Measurements from ENCODE around the gene PDE4B. TPM values are rescaled to one million over a fixed set of nuclear protein-coding genes. Genes with fewer than 3 reads are reported as not detected.

The PDE4B gene
- total RNA-seq, 2 experiments from 2014 or later, result 23.4 to 26.2 TPM

DNA sequence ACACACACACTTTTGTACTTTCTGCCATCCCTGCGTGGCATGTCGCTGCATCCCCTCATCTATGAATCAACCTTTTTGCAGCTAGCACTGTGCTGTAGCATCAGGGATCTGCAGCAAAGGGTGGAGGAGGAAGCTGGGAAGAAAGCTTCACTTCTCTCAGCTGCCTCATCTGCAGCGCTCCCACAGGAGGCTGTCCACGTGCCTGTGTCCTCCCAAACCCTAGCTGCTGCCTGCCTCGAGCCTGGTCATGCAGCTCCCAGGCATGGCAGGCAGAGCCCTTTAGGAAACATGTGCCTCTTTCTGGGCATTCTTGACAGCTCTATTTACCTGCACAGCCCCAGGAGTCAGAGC, 479.2 kb downstream of the PDE4B start:
- Mint-ChIP-seq H3K4me1 (ENCODE audit: low read depth) (peaks cover 73% of the 10 kb centered on the region), H3K27me3 (ENCODE audit: low read depth) (no peaks in the 10 kb centered on the region), H3K4me3 (peak overlapping the region; percentile 54), H3K27ac (peak overlapping the region; percentile 90), H3K9me3 (no peaks in the 10 kb centered on the region), H3K36me3 (ENCODE audit: low read depth) (no peaks in the 10 kb centered on the region)
- intact Hi-C loops (cut with micrococcal nuclease), result loop anchor here (1.0 kb wide), 8 partner anchors 10 to 164 kb away; no protein-coding TSS in a partner anchor
- no peak for DNase-seq
- CTCF ChIA-PET, result interaction anchor here (0.9 to 1.6 kb wide), 2 partner anchors 15 to 19 kb away, joined by 5 read pairs; no protein-coding TSS in a partner anchor

DNA sequence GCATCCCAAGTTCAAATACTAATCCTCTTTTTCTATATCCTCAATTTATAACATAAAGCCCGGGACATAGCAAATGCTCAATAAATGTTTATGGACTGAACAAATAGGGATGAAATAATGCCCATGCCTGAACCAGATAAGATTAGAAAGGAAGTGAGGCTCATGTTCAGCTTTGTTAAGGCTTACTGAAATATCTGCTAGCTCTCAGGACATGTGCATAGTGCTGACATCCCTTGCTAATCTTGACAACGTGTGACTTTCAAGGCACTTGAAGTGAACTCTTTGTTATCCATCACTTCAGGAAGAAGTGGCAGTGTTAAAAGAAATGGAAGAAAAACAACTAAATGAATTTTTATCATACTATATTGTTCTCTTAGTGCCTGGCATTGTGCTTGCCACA, 481.0 kb downstream of the PDE4B start:
- no peaks in the 10 kb centered on the region for H3K27me3 Mint-ChIP-seq (ENCODE audit: low read depth)
- intact Hi-C loops (cut with micrococcal nuclease), result loop anchor here (1.0 to 2.0 kb wide), 2 partner anchors 77 to 127 kb away; no protein-coding TSS in a partner anchor
- no peak overlapping the region for H3K27ac Mint-ChIP-seq
- no peaks in the 10 kb centered on the region for H3K36me3 Mint-ChIP-seq (ENCODE audit: low read depth)
- DNase-seq, result no peak
- H3K4me3 Mint-ChIP-seq, result no peak overlapping the region
- CTCF ChIA-PET, result interaction anchor here (0.6 to 3.2 kb wide), 14 partner anchors 10 to 175 kb away, joined by 3 to 20 read pairs (median 5); no protein-coding TSS in a partner anchor
- peaks cover 88% of the 10 kb centered on the region for H3K4me1 Mint-ChIP-seq (ENCODE audit: low read depth)
- H3K9me3 Mint-ChIP-seq, result no peaks in the 10 kb centered on the region

GRCh38 chr1:66274634-66275033, 481.9 kb downstream of the PDE4B start:
- intact Hi-C loops (cut with micrococcal nuclease), result loop anchor here (1.0 to 2.0 kb wide), 8 partner anchors 9 to 126 kb away; no protein-coding TSS in a partner anchor
- Mint-ChIP-seq H3K36me3 (ENCODE audit: low read depth) (no peaks in the 10 kb centered on the region), H3K9me3 (no peaks in the 10 kb centered on the region), H3K4me3 (no peak overlapping the region), H3K27ac (peak overlapping the region; percentile 51), H3K4me1 (ENCODE audit: low read depth) (peaks cover 89% of the 10 kb centered on the region), H3K27me3 (ENCODE audit: low read depth) (no peaks in the 10 kb centered on the region)
- peak; percentile 34 for DNase-seq
- CTCF ChIA-PET, result interaction anchor here (0.8 to 3.2 kb wide), 18 partner anchors 11 to 174 kb away, joined by 3 to 20 read pairs (median 5); no protein-coding TSS in a partner anchor

DNA sequence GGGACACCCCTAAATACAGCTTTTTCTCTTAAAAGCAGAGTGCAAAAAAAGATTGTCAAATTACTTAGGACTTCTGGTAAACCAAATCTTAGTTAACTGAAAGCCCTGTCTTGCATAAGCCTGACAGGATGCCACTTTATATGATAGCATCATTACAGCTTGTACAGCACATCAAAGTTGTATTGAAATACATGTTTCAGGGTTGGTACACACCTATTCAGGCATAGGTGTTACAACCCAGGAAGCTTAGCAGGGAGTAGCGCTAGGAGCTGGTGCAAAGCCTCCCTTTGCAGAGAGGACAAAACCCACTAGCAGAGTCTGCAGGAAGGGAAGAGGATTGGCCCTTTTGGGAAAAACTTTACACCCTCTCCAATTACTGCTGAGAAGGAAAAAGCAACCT, 482.4 kb downstream of the PDE4B start:
- H3K27me3 Mint-ChIP-seq (ENCODE audit: low read depth), result no peaks in the 10 kb centered on the region
- H3K27ac Mint-ChIP-seq, result peak overlapping the region; percentile 66
- CTCF ChIA-PET, result interaction anchor here (0.9 to 3.2 kb wide), 14 partner anchors 14 to 170 kb away, joined by 3 to 20 read pairs (median 6); no protein-coding TSS in a partner anchor
- intact Hi-C loops (cut with micrococcal nuclease), result loop anchor here (1.0 to 2.0 kb wide), 7 partner anchors 8 to 126 kb away; no protein-coding TSS in a partner anchor
- peak; percentile 33 for DNase-seq
- H3K9me3 Mint-ChIP-seq, result no peaks in the 10 kb centered on the region
- H3K4me3 Mint-ChIP-seq, result peak overlapping the region; percentile 8
- H3K4me1 Mint-ChIP-seq (ENCODE audit: low read depth), result peaks cover 92% of the 10 kb centered on the region
- H3K36me3 Mint-ChIP-seq (ENCODE audit: low read depth), result no peaks in the 10 kb centered on the region

GRCh38 chr1:66275601-66276023, 482.9 kb downstream of the PDE4B start:
- intact Hi-C loops (cut with micrococcal nuclease), result loop anchor here (1.0 to 2.0 kb wide), 8 partner anchors 8 to 161 kb away; no protein-coding TSS in a partner anchor
- Mint-ChIP-seq H3K36me3 (ENCODE audit: low read depth) (no peaks in the 10 kb centered on the region), H3K27me3 (ENCODE audit: low read depth) (no peaks in the 10 kb centered on the region), H3K4me3 (peak overlapping the region; percentile 37), H3K4me1 (ENCODE audit: low read depth) (peaks cover 92% of the 10 kb centered on the region), H3K27ac (peak overlapping the region; percentile 66), H3K9me3 (no peaks in the 10 kb centered on the region)
- CTCF ChIA-PET, result interaction anchor here (0.8 to 3.2 kb wide), 13 partner anchors 14 to 170 kb away, joined by 3 to 20 read pairs (median 6); no protein-coding TSS in a partner anchor
- peak; percentile 59 for DNase-seq

GRCh38 chr1:66276218-66276617, 483.5 kb downstream of the PDE4B start:
- intact Hi-C loops (cut with micrococcal nuclease), result loop anchor here (1.0 kb wide), 1 partner anchor 160 kb away; no protein-coding TSS in a partner anchor
- Mint-ChIP-seq H3K4me1 (ENCODE audit: low read depth) (peaks cover 92% of the 10 kb centered on the region), H3K36me3 (ENCODE audit: low read depth) (no peaks in the 10 kb centered on the region), H3K4me3 (peak overlapping the region; percentile 37), H3K27ac (peak overlapping the region; percentile 66), H3K9me3 (no peaks in the 10 kb centered on the region), H3K27me3 (ENCODE audit: low read depth) (no peaks in the 10 kb centered on the region)
- DNase-seq, result peak; percentile 56
- CTCF ChIA-PET, result interaction anchor here (0.8 to 3.2 kb wide), 11 partner anchors 15 to 169 kb away, joined by 3 to 20 read pairs (median 3); no protein-coding TSS in a partner anchor

DNA sequence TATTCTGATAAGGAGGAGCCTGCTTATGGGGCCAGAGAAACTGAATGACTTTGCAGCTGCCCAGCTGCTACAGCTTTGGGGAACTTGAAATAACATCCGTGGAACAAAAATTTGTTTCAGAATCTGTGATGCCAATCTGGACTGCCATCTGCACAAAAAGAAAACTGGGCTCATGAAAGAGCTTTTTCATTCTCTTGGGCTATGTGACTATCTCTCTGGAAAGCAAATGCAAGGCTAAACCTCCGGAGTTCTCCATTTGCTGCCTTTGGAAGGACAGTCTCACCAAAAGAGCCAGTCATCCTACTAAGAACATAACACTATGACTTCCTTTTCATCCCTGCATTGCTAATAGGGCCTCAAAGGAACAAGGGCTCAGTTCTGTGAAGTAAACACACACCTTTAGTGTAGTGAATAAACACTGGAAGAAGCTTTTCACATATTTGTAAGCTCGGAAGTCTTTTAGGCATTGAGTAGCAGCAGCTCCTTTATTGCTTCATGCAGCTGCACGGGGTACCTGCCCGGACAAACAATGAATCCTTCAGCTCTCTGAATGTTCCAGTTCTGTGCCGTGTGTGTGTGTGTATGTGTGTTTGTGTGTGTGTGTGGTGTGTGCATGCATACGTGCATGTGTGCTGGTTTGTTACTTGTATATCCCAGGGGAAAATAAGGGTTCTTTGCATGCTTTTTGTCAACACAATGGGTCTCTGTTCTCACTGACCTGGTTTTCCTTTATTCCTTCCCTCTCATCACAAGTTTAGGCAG, 485.7 kb downstream of the PDE4B start:
- Mint-ChIP-seq H3K36me3 (ENCODE audit: low read depth) (no peaks in the 10 kb centered on the region), H3K27me3 (ENCODE audit: low read depth) (no peaks in the 10 kb centered on the region), H3K27ac (peak overlapping the region; percentile 6), H3K4me1 (ENCODE audit: low read depth) (peaks cover 92% of the 10 kb centered on the region), H3K4me3 (no peak overlapping the region), H3K9me3 (no peaks in the 10 kb centered on the region)
- DNase-seq, result no peak
- CTCF ChIA-PET, result interaction anchor here (0.9 to 1.4 kb wide), 4 partner anchors 21 to 933 kb away, joined by 3 to 6 read pairs (median 3); no protein-coding TSS in a partner anchor
- intact Hi-C loops (cut with micrococcal nuclease), result no loop called here

GRCh38 chr1:66281808-66282207, 489.1 kb downstream of the PDE4B start:
- H3K9me3 Mint-ChIP-seq, result no peaks in the 10 kb centered on the region
- no peak overlapping the region for H3K4me3 Mint-ChIP-seq
- CTCF ChIA-PET, result interaction anchor here (0.8 to 3.4 kb wide), 19 partner anchors 9 to 163 kb away, joined by 3 to 21 read pairs (median 5); no protein-coding TSS in a partner anchor
- H3K27ac Mint-ChIP-seq, result peak overlapping the region; percentile 89
- no peak for DNase-seq
- H3K4me1 Mint-ChIP-seq (ENCODE audit: low read depth), result peaks cover 90% of the 10 kb centered on the region
- intact Hi-C loops (cut with micrococcal nuclease), result loop anchor here (1.0 to 10.0 kb wide), 21 partner anchors 11 to 1403 kb away; partner anchors contain the start of genes GADD45A and JAK1
- H3K36me3 Mint-ChIP-seq (ENCODE audit: low read depth), result no peaks in the 10 kb centered on the region
- H3K27me3 Mint-ChIP-seq (ENCODE audit: low read depth), result no peaks in the 10 kb centered on the region

DNA sequence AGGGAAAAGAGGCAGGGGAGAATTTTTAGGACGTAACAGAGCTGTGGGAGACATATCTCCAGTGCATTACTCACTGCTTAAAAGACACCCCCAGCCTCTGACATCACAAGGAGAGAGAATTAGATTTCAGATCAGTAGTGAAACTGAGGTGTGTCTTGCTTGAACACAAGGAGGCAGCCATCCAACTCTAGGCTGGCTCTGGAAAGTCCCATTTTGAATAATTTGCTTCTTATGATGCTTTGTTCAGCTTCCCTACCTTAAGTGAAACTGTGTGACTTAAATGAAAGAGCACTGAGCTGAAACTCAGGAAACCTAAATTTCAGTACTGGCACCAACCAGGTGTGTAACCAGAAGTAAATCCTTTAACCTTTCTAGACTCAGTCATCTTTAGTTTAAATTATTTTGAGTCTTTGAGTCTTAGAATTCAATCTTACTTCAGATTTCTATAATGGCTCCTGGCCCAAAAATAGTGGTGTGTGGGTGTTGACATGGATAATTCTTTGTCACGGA, 489.7 kb downstream of the PDE4B start:
- Mint-ChIP-seq H3K4me3 (peak overlapping the region; percentile 17), H3K4me1 (ENCODE audit: low read depth) (peaks cover 87% of the 10 kb centered on the region), H3K9me3 (no peaks in the 10 kb centered on the region), H3K36me3 (ENCODE audit: low read depth) (no peaks in the 10 kb centered on the region), H3K27me3 (ENCODE audit: low read depth) (no peaks in the 10 kb centered on the region), H3K27ac (peak overlapping the region; percentile 89)
- intact Hi-C loops (cut with micrococcal nuclease), result loop anchor here (1.0 to 10.0 kb wide), 21 partner anchors 11 to 1402 kb away; partner anchors contain the start of genes GADD45A and JAK1
- CTCF ChIA-PET, result interaction anchor here (0.8 to 3.4 kb wide), 19 partner anchors 9 to 163 kb away, joined by 3 to 21 read pairs (median 5); no protein-coding TSS in a partner anchor
- DNase-seq, result peak; percentile 89

DNA sequence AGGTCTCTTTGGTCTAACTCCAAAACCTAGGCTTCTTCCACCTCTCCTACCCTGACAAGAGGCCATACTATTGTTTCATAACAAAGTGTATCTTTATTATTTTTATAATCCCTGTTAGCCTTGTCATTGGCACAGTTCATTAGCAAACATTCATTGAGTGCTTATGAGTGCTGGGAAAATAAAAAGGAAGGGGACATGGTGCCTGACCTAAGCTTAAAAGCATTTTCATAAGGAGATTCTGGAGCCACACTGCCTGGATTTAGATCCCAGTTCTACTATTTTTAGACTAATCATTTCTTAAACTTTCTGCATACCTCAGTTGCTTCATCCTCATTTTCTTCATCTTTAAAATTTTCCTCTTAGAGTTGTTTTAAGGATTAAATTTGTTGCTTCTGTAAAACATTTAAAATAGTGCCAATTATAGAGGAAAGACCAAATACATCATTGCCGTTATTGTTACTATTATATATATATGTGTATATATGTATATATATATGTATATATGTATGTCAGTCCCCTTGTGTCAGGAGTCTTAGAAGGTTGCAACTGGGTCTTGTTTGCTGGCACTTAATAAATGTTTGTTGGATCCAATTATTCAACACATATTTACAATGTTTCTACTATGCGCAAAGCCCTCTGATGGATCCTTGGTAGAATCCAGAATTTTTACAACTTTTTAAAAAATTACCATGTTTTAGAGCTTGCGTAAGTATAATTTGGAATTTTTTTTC, 490.4 kb downstream of the PDE4B start:
- no peaks in the 10 kb centered on the region for H3K36me3 Mint-ChIP-seq (ENCODE audit: low read depth)
- peak overlapping the region; percentile 87 for H3K27ac Mint-ChIP-seq
- no peaks in the 10 kb centered on the region for H3K27me3 Mint-ChIP-seq (ENCODE audit: low read depth)
- H3K4me3 Mint-ChIP-seq, result peak overlapping the region; percentile 17
- H3K4me1 Mint-ChIP-seq (ENCODE audit: low read depth), result peaks cover 85% of the 10 kb centered on the region
- intact Hi-C loops (cut with micrococcal nuclease), result loop anchor here (1.0 to 10.0 kb wide), 25 partner anchors 8 to 1402 kb away; partner anchors contain the start of genes GADD45A and JAK1
- CTCF ChIA-PET, result interaction anchor here (1.2 to 3.4 kb wide), 17 partner anchors 8 to 162 kb away, joined by 3 to 21 read pairs (median 5); no protein-coding TSS in a partner anchor
- DNase-seq, result no peak
- H3K9me3 Mint-ChIP-seq, result no peaks in the 10 kb centered on the region

GRCh38 chr1:66283622-66284041, 490.9 kb downstream of the PDE4B start:
- CTCF ChIA-PET, result interaction anchor here (1.2 to 3.4 kb wide), 4 partner anchors 26 to 162 kb away, joined by 3 to 21 read pairs (median 6); no protein-coding TSS in a partner anchor
- Mint-ChIP-seq H3K27ac (peak overlapping the region; percentile 87), H3K27me3 (ENCODE audit: low read depth) (no peaks in the 10 kb centered on the region), H3K4me3 (no peak overlapping the region), H3K4me1 (ENCODE audit: low read depth) (peaks cover 82% of the 10 kb centered on the region), H3K9me3 (no peaks in the 10 kb centered on the region), H3K36me3 (ENCODE audit: low read depth) (no peaks in the 10 kb centered on the region)
- intact Hi-C loops (cut with micrococcal nuclease), result loop anchor here (1.0 to 10.0 kb wide), 9 partner anchors 8 to 1401 kb away; partner anchors contain the start of genes GADD45A and JAK1
- peak; percentile 70 for DNase-seq

Measured in activated naive CD4-positive, alpha-beta T cell treated with anti-CD3 and anti-CD28 coated beads for 36 hours (primary cell).